ENCODE results near the gene CCR5AS.

DNA sequence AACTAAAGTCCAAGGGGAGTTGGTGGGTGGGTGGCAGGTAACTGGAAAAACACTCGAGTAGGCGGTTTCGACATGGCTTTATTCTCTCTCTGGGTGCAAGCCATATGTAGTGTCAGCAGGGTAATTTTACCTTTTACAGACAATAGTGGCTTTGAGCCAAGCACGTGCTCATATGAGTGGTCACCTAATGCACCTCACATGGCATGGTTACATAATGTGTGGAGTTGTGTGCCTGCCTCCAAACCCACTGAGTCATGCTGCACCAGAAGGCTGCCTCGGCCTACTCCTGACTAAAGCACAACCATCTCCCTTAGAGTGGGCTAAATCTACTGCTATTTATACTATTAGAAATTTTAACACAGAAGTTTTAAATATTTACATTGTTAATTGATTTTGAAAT lies 16.7 kb upstream of the CCR5AS start:
- TF ChIP-seq, protein P1, sequence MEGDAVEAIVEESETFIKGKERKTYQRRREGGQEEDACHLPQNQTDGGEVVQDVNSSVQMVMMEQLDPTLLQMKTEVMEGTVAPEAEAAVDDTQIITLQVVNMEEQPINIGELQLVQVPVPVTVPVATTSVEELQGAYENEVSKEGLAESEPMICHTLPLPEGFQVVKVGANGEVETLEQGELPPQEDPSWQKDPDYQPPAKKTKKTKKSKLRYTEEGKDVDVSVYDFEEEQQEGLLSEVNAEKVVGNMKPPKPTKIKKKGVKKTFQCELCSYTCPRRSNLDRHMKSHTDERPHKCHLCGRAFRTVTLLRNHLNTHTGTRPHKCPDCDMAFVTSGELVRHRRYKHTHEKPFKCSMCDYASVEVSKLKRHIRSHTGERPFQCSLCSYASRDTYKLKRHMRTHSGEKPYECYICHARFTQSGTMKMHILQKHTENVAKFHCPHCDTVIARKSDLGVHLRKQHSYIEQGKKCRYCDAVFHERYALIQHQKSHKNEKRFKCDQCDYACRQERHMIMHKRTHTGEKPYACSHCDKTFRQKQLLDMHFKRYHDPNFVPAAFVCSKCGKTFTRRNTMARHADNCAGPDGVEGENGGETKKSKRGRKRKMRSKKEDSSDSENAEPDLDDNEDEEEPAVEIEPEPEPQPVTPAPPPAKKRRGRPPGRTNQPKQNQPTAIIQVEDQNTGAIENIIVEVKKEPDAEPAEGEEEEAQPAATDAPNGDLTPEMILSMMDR (IDR thresholded peaks at IDR 0.05; ENCODE audit: low read depth, low read length) = no peak
- TF ChIP-seq EZH2phosphoT487 (IDR thresholded peaks at IDR 0.05; ENCODE audit: low read depth) = no peak

All from OCI-LY3 (cell line).